NCI-H146 (cell line): ENCODE results near the gene GTF3C2.
"Not testable (repeated sequence)": the region's sequence is repeated elsewhere in the genome, so short reads cannot be mapped to it uniquely, and the experiment has no call there.

Experiments used
- DNase-seq: peaks from one replicate; lab custom pipeline; 2025; lab: John Stamatoyannopoulos, UW

The GTF3C2 gene

DNA sequence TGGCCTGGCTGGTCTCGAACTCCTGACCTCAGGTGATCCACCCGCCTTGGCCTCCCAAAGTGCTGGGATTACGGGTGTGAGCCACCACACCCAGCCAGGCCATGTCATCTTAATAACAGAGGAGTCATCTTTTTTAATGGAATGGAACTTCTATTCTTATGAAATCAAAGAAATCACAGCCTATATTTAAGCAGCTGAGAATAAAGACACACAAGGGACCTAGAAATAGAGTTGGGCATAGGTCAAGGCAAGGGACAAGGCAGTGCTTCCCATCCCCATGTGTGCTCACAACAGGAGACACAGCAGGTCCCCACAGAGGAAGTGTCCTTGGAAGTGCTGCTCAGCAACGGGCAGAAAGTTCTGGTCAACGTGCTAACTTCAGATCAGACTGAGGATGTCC, 17.0 kb upstream of the GTF3C2 start:
- no peak for DNase-seq

DNA sequence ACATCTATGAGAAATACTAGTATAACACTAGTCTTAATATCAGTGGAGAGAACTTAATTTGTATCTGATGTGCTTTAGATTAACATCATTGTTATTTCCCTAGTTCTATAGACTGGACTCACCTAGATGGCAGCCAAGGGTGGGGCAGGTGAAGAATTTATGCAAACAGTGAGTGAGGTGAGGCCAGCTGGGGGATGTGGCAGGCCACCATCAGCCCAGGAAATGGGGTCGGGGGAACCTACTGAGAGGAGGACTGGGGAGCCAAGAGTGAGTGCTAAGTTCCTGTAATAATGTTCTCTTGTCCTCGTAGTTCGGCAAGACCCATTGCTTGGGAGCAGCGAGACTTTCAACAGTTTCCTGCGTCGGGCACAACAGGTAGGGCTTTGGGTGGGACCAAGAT, 16.4 kb upstream of the GTF3C2 start:
- no peak for DNase-seq

- DNase-seq = peak; percentile 69
Measured at GRCh38 chr2:27370816-27371620, 14.5 kb upstream of the GTF3C2 start.

GRCh38 chr2:27370026-27370815, 13.7 kb upstream of the GTF3C2 start, which contains the start of the genes EIF2B4 and SNX17:
TSS of gene EIF2B4 (minus strand) at chr2:27370338. CDS start at chr2:27370314, 24 bp downstream.
TSS of gene SNX17 (plus strand) at chr2:27370616. CDS start at chr2:27370744, 128 bp downstream.
- peak; percentile 98 for DNase-seq

- peak; percentile 61 for DNase-seq
Measured at GRCh38 chr2:27369471-27370025, 13.0 kb upstream of the GTF3C2 start.

DNA sequence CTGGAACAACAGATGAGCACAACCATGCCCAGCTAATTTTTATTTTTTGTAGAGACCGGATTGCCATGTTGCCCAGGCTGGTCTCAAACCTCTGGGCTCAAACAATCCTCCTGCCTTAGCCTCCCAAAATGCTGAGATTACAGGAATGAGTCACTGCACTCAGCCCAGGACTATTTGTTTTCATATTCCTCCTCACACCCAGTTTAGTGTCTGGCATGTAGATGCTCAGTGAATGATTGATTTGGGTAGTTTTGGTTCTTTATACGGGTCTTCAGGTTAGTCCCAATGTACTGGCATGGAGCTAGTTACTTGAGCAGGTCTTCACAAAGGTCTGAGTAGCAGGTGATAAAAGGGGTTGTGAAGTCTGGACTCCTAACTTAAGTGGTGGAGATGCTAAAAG, 7.4 kb upstream of the GTF3C2 start:
- DNase-seq = no peak

GRCh38 chr2:27362678-27363420, 6.3 kb upstream of the GTF3C2 start:
- DNase-seq = no peak

DNA sequence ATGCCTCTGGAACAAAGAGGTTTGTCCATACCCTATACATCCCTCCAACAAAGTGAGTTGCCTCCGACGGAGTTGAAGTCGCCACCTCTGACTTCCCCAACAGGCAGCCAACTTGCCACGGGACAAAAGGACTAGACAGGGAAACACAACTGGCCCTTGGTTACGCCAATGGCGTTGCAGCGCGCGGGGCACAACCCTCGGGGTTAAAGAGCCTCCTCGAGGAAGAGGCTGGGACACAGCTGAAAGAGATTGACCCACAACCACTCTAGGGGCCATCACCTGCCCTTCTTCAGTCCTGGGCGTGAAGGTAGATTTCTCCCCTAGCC, 545 bp downstream of the GTF3C2 start:
- peak; percentile 75 for DNase-seq

DNA sequence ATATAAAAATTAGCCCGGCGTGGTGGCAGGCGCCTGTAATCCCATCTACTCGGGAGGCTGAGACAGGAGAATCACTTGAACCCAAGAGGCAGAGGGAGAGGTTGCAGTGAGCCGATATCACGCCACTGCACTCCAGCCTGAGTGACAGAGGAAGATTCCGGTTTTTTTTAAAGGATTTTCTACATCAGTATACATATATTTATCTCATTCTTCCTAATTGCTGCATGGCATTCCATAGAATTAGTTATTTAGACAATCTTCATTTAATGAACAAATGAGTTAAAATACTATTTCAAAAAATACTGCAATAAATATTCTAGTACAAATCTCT, 2.0 kb downstream of the GTF3C2 start:
- no peak for DNase-seq

GRCh38 chr2:27353762-27354596, 2.6 kb downstream of the GTF3C2 start:
- no peak for DNase-seq

GRCh38 chr2:27353386-27353761, 3.2 kb downstream of the GTF3C2 start:
- DNase-seq = not testable (repeated sequence)

DNA sequence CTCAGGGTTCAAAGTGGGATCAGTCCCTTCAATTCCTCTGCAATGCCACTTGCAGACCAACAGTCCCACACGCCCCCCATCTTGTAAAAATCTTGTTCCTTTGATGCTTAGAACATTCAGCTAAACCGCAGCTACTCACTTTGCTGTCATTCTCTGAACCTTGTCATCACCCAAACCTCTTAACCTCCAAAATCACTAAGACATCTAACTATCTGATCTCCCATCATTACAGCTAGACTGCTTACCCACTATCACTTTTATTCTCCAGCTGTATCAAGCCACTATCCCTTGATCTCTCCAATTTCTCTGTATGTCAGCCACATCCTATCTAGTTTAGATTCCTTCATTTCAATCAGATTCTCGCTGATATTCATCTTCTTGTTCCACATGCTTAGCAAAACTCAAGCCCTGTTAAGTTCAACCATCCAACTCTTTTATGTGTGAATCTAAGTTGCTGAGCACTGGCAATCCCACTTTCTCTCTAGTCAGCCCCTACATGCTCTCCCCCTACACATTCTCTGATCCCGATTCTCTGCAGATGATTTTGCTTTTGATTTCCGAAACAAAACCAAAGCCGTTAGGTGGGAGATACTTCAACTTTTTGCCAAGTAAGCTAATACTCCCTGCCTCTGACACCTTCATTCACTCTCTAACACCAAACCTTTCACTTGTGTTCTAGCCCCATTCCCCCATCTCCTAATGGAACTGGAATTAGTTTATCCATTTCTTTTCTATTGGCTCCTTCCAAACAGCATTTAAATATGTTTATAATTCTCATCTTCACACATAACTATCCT, 4.6 kb downstream of the GTF3C2 start:
- no peak for DNase-seq

DNA sequence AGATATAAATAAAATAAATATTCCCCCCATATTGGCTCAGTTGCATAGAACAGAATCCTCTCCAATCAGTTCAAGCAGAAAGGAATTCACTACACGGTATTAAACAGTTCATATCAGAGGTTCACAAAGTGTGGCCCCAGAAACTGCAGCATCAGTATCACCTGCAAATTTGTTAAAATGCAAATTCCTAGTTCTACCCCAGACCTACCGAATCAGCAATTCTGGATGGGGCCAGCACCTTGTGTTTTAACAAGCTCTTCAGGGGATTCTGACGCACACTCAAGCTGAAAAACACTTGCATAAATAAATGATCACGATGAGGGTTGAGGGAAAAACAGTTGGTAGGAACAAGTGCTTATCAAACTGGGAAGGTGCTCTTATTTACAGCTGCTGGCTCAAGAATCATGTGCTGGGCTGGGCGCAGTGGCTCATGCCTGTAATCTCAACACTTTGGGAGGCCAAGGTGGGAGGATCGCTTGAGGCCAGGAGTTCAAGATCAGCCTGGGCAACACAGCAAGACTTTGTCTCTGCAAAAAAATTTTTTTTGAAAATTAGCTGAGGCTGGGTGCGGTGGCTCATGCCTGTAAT, 6.4 kb downstream of the GTF3C2 start:
- DNase-seq = no peak

DNA sequence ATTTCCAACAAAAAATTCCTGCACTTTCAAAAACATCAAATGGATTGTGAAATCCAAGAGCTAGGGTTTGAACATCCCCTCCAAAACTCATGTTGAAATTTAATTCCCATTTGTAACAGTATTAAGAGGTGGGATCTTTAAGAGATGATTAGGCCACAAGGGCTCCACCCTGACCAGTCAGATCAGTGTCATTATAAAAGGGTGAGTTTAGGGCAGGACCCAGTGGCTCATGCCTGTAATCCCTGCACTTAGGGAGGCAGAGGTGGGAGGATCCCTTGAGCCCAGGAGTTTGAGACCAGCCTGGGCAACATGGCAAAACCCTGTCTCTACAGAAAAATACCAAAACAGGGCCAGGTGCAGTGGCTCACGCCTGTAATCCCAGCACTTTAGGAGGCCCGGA, 8.9 kb downstream of the GTF3C2 start:
- DNase-seq = no peak

DNA sequence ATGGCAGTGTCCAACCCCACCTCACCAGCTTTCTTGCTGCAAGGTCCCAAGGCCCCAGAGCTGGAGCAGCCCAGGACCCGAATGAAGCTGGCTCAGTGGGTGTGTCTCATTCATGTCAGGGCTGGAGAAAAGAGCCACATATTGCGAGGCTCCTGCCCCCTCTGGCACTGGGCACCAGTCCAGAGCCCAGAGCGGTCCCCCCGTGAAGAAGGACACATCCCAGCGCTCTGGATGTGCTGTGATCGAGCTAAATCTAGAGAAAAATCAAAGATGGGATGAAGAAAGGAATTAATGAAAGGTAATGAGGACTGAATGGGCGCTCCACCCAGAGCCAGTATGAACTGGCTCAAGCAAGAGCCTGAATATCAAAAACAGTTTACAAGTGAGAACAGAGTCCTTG, 20.4 kb downstream of the GTF3C2 start:
- no peak for DNase-seq

DNA sequence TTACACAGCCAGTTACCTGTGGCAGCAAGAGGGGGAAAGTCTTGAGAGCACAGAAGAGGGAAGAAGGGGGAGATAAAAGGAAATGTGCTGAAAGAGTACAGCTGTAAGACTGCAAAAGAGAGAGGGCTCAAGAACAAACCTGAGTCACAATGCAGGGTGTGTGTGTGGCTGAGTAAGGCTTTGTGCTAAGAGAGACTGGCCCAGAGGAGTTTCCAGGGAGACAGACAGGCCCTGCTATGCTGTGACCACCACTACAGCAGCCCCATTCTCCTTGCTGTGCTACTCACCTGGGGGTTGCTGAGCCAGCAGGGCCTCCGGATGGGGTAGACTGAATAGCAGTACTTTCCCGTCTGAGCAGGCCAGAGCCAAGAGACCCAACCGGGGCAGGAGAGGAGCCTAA, 21.3 kb downstream of the GTF3C2 start:
- DNase-seq = no peak

GRCh38 chr2:27324720-27325119, 31.8 kb downstream of the GTF3C2 start:
- no peak for DNase-seq

DNA sequence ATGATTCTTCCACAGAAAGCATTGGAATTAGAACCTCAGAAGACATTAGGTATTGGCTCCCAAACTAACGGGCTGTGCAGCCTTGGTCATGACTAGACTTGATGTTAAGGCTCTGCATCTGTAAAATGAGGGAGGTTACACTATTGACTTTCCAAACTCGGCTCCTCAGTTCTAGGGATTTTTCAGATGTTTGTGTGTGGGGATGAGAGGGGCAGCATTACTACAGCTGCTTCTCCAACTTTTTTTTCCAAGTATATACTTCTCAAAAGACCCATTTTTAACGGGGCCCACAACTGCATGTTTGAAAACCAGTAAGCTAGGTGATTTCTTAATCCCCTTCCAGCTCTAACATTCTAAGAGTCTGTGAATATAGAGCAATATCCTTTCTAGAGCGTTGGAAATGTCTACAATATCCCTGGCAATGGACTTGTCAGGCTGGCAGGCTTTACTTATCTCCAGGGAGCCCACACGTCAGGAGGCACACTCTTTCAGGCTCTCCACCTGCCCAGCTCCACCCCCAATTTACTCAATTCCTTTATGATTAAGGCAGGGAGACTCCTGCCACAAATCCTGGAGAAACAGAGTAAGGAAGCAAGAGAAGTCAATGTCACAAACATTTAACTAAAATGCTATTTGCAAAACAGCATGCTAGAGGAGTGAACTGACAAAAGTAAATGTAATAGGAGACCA, 32.8 kb downstream of the GTF3C2 start:
- DNase-seq = no peak

GRCh38 chr2:27322766-27323595, 33.6 kb downstream of the GTF3C2 start, which contains the start of gene MPV17:
TSS of gene MPV17 (minus strand) at chr2:27323097. CDS start at chr2:27322517, 580 bp downstream.
- peak; percentile 92 for DNase-seq
